ENCODE results near the gene ZNF691.

ZNF691 gene

GRCh38 chr1:42841440-42842147, 4.8 kb upstream of the ZNF691 start:
- TF ChIP-seq CTCF (IDR thresholded peaks at IDR 0.05; ENCODE audit: insufficient read depth, missing control alignments): no peak
- FAIRE-seq: no peak
- no peak for DNase-seq (ENCODE audit: insufficient read length, low spot score)

- DNase-seq (ENCODE audit: insufficient read length, low spot score) (no peak), FAIRE-seq (no peak)
- TF ChIP-seq CTCF (IDR thresholded peaks at IDR 0.05; ENCODE audit: insufficient read depth, missing control alignments): no peak
Measured at GRCh38 chr1:42844592-42845140, 1.7 kb upstream of the ZNF691 start.

- FAIRE-seq: no peak
- DNase-seq (ENCODE audit: insufficient read length, low spot score): no peak
- no peak for TF ChIP-seq CTCF (IDR thresholded peaks at IDR 0.05; ENCODE audit: insufficient read depth, missing control alignments)
Measured at GRCh38 chr1:42845193-42845592, 1.2 kb upstream of the ZNF691 start.

GRCh38 chr1:42845866-42846256, 552 bp upstream of the ZNF691 start:
- TF ChIP-seq CTCF (IDR thresholded peaks at IDR 0.05; ENCODE audit: insufficient read depth, missing control alignments): no peak
- DNase-seq (ENCODE audit: insufficient read length, low spot score): no peak
- no peak for FAIRE-seq

GRCh38 chr1:42847111-42847595, 740 bp downstream of the ZNF691 start:
- TF ChIP-seq CTCF (IDR thresholded peaks at IDR 0.05; ENCODE audit: insufficient read depth, missing control alignments): no peak
- DNase-seq (ENCODE audit: insufficient read length, low spot score) (no peak), FAIRE-seq (no peak)

- no peak for TF ChIP-seq CTCF (IDR thresholded peaks at IDR 0.05; ENCODE audit: insufficient read depth, missing control alignments)
- DNase-seq (ENCODE audit: insufficient read length, low spot score): no peak
- FAIRE-seq: no peak
Measured at GRCh38 chr1:42847721-42848460, 1.5 kb downstream of the ZNF691 start.

Measured in D721Med (cell line).